Activated T-helper 9 cell treated with anti-CD3 and anti-CD28 coated beads, Interleukin-2, amount 50 U/mL, for 16 hours (primary cell): ENCODE measurements around the gene TMEM260.
"Not testable (repeated sequence)": the region's sequence is repeated elsewhere in the genome, so short reads cannot be mapped to it uniquely, and the experiment has no call there.

ENCODE experiments used
- DNase-seq: peaks from one replicate; pipeline ENCODE4 v3.0.0-alpha.2; 2020; ENCODE audit warnings: low read depth

TMEM260 gene

DNA sequence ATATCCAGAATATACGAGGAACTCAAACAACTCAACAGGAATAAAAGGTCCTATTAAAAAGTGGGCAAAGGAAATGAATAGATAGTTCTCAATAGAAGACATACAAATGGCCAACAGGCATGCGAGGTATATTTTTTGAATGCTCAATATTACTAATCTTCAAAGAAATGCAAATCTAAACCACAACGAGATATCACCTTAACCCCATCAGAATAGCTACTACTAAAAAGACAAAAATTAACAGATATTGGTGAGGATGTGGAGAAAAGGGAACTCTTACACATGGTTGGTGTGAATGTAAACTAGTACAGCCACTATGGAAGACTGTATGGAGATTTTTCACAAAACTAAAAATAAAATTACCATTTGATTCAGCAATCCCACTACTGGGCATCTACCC lies 99.2 kb downstream of the TMEM260 start:
- no peak for DNase-seq

- DNase-seq, result no peak
Observed at GRCh38 chr14:56686416-56686815, 106.8 kb downstream of the TMEM260 start.

- no peak for DNase-seq
Observed at GRCh38 chr14:56687123-56687522, 107.5 kb downstream of the TMEM260 start.

DNA sequence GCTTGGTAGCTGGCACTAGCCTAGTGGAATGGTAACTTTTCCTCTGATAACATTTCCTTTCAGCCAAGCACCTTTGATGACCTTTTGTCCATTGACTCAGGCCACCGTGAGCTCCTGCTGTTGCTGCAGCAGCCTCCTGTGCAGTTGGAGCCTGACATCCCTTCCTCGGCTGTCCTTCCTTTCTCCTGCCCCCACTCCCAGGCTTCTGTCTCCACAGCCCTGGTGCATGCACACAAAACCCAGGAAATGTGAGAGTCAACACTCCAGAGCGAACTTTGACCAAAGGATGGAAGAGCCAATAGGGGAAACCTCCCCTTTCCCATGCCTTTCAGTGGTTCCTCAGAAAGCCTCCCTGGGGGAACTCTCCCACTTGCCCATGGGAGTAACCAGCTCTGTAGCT lies 115.0 kb downstream of the TMEM260 start:
- no peak for DNase-seq

- not testable (repeated sequence) for DNase-seq
Observed at GRCh38 chr14:56695216-56695615, 115.6 kb downstream of the TMEM260 start.
